PC-9 (cell line): ENCODE measurements around the gene CACNA2D4.

ENCODE experiments used
- EZH2 ChIP-seq: fragments of 200-600 bp; sonication (generic); IDR thresholded peaks from 2 replicates; pipeline ENCODE4 v1.8.0; 2017; ENCODE audit warnings: antibody characterized with exemption, low read depth
- TF ChIP-seq, protein P1 (sequence below): fragments of 200-600 bp; sonication (generic); conservative IDR thresholded peaks from 2 replicates; pipeline ENCODE4 v1.6.1; 2017; ENCODE audit warnings: mixed run types, antibody characterized with exemption, mild to moderate bottlenecking, moderate library complexity

DNA sequence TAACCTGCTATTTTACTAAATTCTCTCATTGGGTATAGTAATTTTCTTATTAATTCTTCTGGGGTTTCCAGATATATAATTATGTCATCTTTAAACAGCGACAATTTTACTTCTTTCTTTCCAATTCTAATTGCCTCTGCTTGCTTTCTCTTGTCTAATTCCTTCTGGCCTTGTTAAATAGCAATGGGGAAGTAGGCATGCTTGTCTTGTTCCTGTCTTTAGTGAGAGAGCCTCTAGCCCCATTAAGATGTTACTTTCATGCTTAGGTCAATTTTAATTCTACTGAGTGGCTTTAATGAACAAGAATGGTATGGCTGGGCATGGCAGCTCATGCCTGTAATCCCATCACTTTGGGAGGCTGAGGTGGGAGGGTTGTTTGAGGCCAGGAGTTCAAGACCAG lies 66.4 kb downstream of the CACNA2D4 start:
- TF ChIP-seq, protein P1, sequence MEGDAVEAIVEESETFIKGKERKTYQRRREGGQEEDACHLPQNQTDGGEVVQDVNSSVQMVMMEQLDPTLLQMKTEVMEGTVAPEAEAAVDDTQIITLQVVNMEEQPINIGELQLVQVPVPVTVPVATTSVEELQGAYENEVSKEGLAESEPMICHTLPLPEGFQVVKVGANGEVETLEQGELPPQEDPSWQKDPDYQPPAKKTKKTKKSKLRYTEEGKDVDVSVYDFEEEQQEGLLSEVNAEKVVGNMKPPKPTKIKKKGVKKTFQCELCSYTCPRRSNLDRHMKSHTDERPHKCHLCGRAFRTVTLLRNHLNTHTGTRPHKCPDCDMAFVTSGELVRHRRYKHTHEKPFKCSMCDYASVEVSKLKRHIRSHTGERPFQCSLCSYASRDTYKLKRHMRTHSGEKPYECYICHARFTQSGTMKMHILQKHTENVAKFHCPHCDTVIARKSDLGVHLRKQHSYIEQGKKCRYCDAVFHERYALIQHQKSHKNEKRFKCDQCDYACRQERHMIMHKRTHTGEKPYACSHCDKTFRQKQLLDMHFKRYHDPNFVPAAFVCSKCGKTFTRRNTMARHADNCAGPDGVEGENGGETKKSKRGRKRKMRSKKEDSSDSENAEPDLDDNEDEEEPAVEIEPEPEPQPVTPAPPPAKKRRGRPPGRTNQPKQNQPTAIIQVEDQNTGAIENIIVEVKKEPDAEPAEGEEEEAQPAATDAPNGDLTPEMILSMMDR: no peak
- TF ChIP-seq EZH2: no peak
